ENCODE data around the gene ATXN7.
A peak's percentile ranks its signal among the peaks of the same experiment; 100 is the strongest.

ATXN7 gene

GRCh38 chr3:64028754-64029153 lies 165.1 kb downstream of the ATXN7 start:
- DNase-seq: no peak

GRCh38 chr3:64029287-64029686 lies 165.6 kb downstream of the ATXN7 start:
- no peak for DNase-seq

- DNase-seq: peak; percentile 75
Measured at GRCh38 chr3:64030741-64031140, 167.1 kb downstream of the ATXN7 start.

GRCh38 chr3:64031540-64032508 lies 168.2 kb downstream of the ATXN7 start:
- DNase-seq: no peak

GRCh38 chr3:64033069-64033468 lies 169.4 kb downstream of the ATXN7 start:
- DNase-seq: no peak

GRCh38 chr3:64037084-64037483 lies 173.4 kb downstream of the ATXN7 start:
- no peak for DNase-seq

- no peak for DNase-seq
Measured at GRCh38 chr3:64038253-64038767, 174.6 kb downstream of the ATXN7 start.

GRCh38 chr3:64039332-64039731 lies 175.7 kb downstream of the ATXN7 start:
- DNase-seq: no peak

GRCh38 chr3:64039981-64040733 lies 176.5 kb downstream of the ATXN7 start:
- DNase-seq: no peak

- no peak for DNase-seq
Measured at GRCh38 chr3:64042952-64043351, 179.3 kb downstream of the ATXN7 start.

GRCh38 chr3:64046592-64046991 lies 182.9 kb downstream of the ATXN7 start:
- DNase-seq: no peak

GRCh38 chr3:64046996-64047594 lies 183.4 kb downstream of the ATXN7 start:
- DNase-seq: no peak

- no peak for DNase-seq
Measured at GRCh38 chr3:64047787-64048186, 184.1 kb downstream of the ATXN7 start.

GRCh38 chr3:64048631-64049061 lies 185.0 kb downstream of the ATXN7 start:
- DNase-seq: no peak

- no peak for DNase-seq
Measured at GRCh38 chr3:64049136-64049535, 185.5 kb downstream of the ATXN7 start.

- DNase-seq: no peak
Measured at GRCh38 chr3:64049832-64050231, 186.2 kb downstream of the ATXN7 start.

Measured in activated T-cell treated with anti-CD3 and anti-CD28 coated beads, Interleukin-2, amount 50 U/mL, for 1 hour (primary cell).